DMS53 treated with DMSO at 0.1 percent for 48 hours (cell line): ENCODE data around the gene SMU1.
"Not testable (repeated sequence)": the region's sequence is repeated elsewhere in the genome, so short reads cannot be mapped to it uniquely, and the experiment has no call there.

Experiments
- DNase-seq: peaks from one replicate; lab custom pipeline; 2025; ENCODE audit not compliant: unreplicated experiment; lab: John Stamatoyannopoulos, UW

SMU1 gene

GRCh38 chr9:33014665-33015014 lies 61.8 kb downstream of the SMU1 start:
- DNase-seq = no peak

- DNase-seq = no peak
Measured at GRCh38 chr9:33013962-33014664, 62.4 kb downstream of the SMU1 start.

- no peak for DNase-seq
Measured at GRCh38 chr9:33012328-33013069, 64.0 kb downstream of the SMU1 start.

- DNase-seq = no peak
Measured at GRCh38 chr9:33011831-33012230, 64.6 kb downstream of the SMU1 start.

- no peak for DNase-seq
Measured at GRCh38 chr9:33007755-33008154, 68.7 kb downstream of the SMU1 start.

GRCh38 chr9:33005335-33005734 lies 71.1 kb downstream of the SMU1 start:
- not testable (repeated sequence) for DNase-seq

GRCh38 chr9:33000682-33001055 lies 75.8 kb downstream of the SMU1 start:
- not testable (repeated sequence) for DNase-seq

- no peak for DNase-seq
Measured at GRCh38 chr9:32992595-32993238, 83.8 kb downstream of the SMU1 start.

- DNase-seq = no peak
Measured at GRCh38 chr9:32991897-32992594, 84.4 kb downstream of the SMU1 start.
